HG03565 (cell line): ENCODE data around the gene B4GALT5.
A peak's percentile ranks its signal among the peaks of the same experiment; 100 is the strongest.
"Not testable (repeated sequence)": the region's sequence is repeated elsewhere in the genome, so short reads cannot be mapped to it uniquely, and the experiment has no call there.

Source experiments
- ATAC-seq: cut with Tn5 transposase; IDR thresholded peaks from one replicate; pipeline ENCODE4 v1.9.1; 2021; ENCODE audit warnings: mild to moderate bottlenecking, moderate library complexity; ENCODE audit not compliant: unreplicated experiment

The B4GALT5 gene

DNA sequence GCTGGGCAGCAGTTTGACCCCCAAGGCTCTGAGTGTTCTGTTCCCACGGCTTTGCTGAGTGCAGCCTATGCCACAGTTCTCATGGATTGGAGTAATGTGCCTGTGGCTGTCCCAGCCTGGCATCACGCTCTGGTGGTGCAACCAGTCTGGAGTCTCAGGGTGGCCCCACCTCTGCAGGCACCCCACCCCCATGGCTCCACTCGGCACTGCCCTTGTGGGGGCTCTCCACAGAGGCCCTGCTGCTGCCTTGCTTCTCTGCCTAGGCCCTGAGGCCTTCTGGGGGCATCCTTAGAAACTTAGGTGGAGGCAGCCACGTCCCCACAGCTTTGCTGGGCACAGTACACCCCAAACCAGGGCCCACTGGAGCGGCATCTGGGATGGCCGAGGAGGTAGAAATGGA is 25.4 kb upstream of the B4GALT5 start:
- ATAC-seq, result no peak

- no peak for ATAC-seq
These were observed 23.6 kb upstream of the B4GALT5 start for GRCh38 chr20:49737260-49737659.

GRCh38 chr20:49729780-49730179 is 16.1 kb upstream of the B4GALT5 start:
- ATAC-seq, result no peak

GRCh38 chr20:49727894-49728885 is 14.5 kb upstream of the B4GALT5 start:
- no peak for ATAC-seq

GRCh38 chr20:49727478-49727877 is 13.8 kb upstream of the B4GALT5 start:
- ATAC-seq, result no peak

DNA sequence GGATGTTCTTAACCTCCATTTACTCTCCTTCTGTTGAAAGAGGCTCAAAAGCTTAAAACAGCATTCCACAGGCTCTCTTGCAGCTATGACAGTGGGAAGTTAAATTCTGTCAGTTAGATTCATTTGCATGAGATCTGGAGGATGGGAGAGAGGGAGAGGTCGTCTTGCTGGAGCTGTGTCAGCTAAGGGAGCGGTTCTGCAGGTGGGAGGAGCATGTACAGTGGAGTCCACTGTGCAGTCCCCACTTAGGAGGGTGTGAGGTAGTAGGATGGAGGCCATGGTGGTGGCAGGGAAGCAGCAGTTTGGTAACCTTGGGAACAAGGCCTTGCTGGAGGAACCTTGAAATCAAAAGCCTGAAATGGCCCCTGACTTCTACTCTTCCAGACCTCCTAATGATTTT is 12.0 kb upstream of the B4GALT5 start:
- no peak for ATAC-seq

DNA sequence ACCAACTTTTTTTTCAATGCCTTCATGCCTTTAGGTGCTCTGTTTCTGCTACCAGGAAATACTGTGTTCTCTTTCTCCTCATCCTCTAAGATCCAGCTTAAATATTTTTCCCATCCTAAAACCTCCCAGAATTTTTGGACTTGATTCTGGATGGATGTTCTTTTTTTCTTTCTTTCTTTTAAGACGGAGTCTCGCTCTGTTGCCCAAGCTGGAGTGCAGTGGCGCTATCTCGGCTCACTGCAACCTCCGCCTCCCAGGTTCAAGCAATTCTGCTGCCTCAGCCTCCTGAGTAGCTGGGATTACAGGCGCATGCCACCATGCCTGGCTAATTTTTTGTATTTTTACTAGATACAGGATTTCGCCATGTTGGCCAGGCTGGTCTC is 11.5 kb upstream of the B4GALT5 start:
- ATAC-seq, result not testable (repeated sequence)

GRCh38 chr20:49724408-49725223 is 10.9 kb upstream of the B4GALT5 start:
- no peak for ATAC-seq

GRCh38 chr20:49723758-49724157 is 10.1 kb upstream of the B4GALT5 start:
- not testable (repeated sequence) for ATAC-seq

DNA sequence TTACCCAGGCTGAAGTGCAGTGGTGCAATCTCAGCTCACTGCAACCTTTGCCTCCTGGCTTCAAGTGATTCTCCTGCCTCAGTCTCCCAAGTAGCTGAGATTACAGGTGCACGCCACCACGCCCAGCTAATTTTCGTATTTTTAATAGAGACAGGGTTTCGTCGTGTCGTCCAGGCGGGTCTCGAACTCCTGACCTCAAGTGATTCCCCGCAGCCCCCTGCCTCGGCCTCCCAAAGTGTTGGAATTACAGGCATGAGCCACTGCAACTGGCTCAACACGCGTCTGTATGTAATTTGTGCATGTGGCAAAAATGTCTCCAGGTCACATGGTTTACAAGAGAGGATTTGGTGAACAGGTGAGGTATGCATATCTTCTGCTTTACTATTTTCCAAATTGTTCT is 7.6 kb upstream of the B4GALT5 start:
- ATAC-seq, result not testable (repeated sequence)

GRCh38 chr20:49715466-49715865 is 1.8 kb upstream of the B4GALT5 start:
- ATAC-seq, result no peak

DNA sequence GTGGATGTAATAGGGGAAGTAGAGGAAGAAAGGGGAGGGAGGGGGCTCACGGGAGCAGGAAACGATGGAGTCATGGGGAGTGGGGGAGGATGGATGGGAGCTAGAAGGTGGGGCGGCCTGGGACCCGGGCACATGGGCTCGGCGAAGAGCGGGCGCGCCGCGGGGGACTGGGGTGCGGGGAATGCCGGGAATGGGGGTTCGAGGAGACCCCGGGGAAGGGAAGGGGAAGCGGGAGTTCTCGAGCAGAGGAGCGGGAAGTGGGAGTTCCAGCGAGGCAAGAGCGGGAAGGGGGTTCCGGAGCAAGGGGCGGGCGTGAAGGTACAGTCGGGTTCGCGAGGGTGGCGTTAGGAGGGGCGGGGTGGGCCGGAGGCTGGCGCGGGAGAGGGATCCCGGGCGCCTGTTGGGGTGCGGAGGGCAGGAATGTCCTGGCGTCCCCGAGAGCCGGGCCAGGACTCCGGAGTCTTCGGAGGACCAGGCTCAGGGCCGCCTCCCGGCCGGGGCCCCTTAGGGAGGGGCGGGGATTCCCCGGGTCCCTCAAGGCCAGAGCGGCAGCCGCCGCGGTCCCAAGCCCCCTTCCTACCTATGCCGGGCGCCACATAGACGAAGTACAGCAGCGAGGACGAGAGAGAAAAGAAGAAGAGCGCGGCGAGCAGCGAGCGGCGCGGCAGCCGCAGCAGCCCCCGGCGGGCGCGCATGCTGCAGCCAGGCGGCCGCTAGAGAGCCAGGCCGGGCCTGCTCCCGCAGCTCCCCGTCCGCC is 504 bp downstream of the B4GALT5 start:
- ATAC-seq, result peak; percentile 25

GRCh38 chr20:49712646-49712995 is 1.1 kb downstream of the B4GALT5 start:
- no peak for ATAC-seq

DNA sequence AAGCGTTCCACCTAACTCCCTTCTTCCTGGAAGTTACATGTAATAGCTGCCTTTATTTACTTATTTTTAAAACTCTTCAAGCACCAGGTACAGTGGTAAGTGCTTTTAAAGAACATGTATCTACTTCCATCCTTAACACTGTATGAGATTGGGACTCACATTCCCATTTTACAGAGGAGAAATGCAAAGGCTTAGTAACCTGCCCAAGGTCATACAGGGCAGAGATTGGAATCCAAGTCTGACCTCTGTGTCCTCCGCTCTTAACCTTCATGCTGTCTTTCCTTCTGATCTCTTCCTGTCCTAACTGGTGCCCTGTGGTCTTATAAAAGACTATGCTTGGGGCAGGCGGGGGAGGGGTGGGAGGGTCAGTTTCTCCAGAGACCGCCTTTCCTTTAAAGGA is 1.6 kb downstream of the B4GALT5 start:
- ATAC-seq, result no peak

- ATAC-seq, result no peak
These were observed 2.1 kb downstream of the B4GALT5 start for GRCh38 chr20:49711667-49711987.

GRCh38 chr20:49710971-49711666 is 2.6 kb downstream of the B4GALT5 start:
- no peak for ATAC-seq

- ATAC-seq, result no peak
These were observed 6.6 kb downstream of the B4GALT5 start for GRCh38 chr20:49707118-49707517.

DNA sequence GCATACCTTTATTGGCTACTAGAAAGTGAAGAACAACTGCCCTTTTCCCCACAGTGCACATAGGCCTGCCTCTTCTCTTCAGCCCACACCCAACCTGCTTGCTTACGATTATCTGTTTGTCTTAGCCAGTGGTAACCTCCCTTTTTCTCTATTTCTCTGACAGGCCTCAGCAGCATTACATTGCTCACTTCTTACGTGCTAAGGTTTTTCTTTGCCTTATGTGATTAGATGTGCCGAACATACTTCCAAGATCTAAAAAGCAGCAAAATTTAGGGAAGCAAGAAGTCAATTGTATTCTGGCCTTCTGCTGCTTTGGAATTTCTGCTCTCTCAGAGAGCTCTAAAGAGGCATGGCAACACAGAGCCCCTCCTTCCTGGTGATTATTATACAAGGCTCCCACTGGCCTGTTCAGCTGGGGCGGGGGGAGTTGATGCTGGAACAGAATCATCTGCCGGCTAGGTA is 7.0 kb downstream of the B4GALT5 start:
- ATAC-seq, result no peak

- ATAC-seq, result not testable (repeated sequence)
These were observed 7.8 kb downstream of the B4GALT5 start for GRCh38 chr20:49705893-49706292.

- no peak for ATAC-seq
These were observed 8.3 kb downstream of the B4GALT5 start for GRCh38 chr20:49705358-49705757.

GRCh38 chr20:49704932-49705336 is 8.7 kb downstream of the B4GALT5 start:
- ATAC-seq, result no peak
